DOHH2 (cell line): ENCODE measurements around the gene PSPH.

Source experiments
- H3F3A ChIP-seq: fragments of 200-600 bp; sonication (generic), shearing (Covaris generic); 2 replicates; pipeline ENCODE4 v1.6.0; 2016; ENCODE audit warnings: antibody characterized with exemption, mild to moderate bottlenecking; ENCODE audit not compliant: control insufficient read depth, insufficient read depth
- H3K27ac ChIP-seq: fragments of 200-600 bp; sonication (generic); 2 replicates; pipeline ENCODE4 v1.5.1; 2014; ENCODE audit warnings: low read depth, mild to moderate bottlenecking, low read length, moderate library complexity
- H3K27me3 ChIP-seq: fragments of 200-600 bp; sonication (generic); 2 replicates; pipeline ENCODE4 v1.6.1; 2014; ENCODE audit warnings: mild to moderate bottlenecking, low read length, mixed read lengths; ENCODE audit not compliant: control insufficient read depth
- H3K36me3 ChIP-seq: fragments of 200-600 bp; sonication (generic); 2 replicates; pipeline ENCODE4 v1.6.1; 2014; ENCODE audit warnings: mild to moderate bottlenecking, low read length, moderate library complexity, mixed read lengths; ENCODE audit not compliant: control insufficient read depth
- H3K4me1 ChIP-seq: fragments of 200-600 bp; sonication (generic); 2 replicates; pipeline ENCODE4 v1.6.1; 2014; ENCODE audit warnings: mild to moderate bottlenecking, low read length, mixed read lengths; ENCODE audit not compliant: control insufficient read depth
- H3K4me2 ChIP-seq: fragments of 200-600 bp; sonication (generic); 2 replicates; pipeline ENCODE4 v1.6.0; 2014; ENCODE audit warnings: mild to moderate bottlenecking, low read length, moderate library complexity
- H3K4me3 ChIP-seq: fragments of 200-600 bp; sonication (generic); 2 replicates; pipeline ENCODE4 v1.5.1; 2014; ENCODE audit warnings: mild to moderate bottlenecking, low read length, mixed read lengths
- H3K79me2 ChIP-seq: fragments of 200-600 bp; sonication (generic); 2 replicates; pipeline ENCODE4 v1.6.1; 2014; ENCODE audit warnings: mild to moderate bottlenecking, low read length, mixed read lengths; ENCODE audit not compliant: control insufficient read depth
- H3K9me2 ChIP-seq: fragments of 200-600 bp; sonication (generic); replicated peaks from 2 replicates; pipeline ENCODE4 v1.6.1; 2014; ENCODE audit warnings: mild to moderate bottlenecking, low read length, mixed read lengths; ENCODE audit not compliant: control insufficient read depth
- H3K9me3 ChIP-seq: fragments of 200-600 bp; sonication (generic); 2 replicates; pipeline ENCODE4 v1.6.1; 2014; ENCODE audit warnings: antibody characterized with exemption, low read length, mixed read lengths; ENCODE audit not compliant: control insufficient read depth, insufficient read depth
- H4K20me1 ChIP-seq: fragments of 200-600 bp; sonication (generic); 2 replicates; pipeline ENCODE4 v1.6.0; 2014; ENCODE audit warnings: low read depth, mild to moderate bottlenecking, antibody characterized with exemption, low read length, moderate library complexity; ENCODE audit not compliant: control insufficient read depth, insufficient read depth
- EZH2phosphoT487 ChIP-seq: fragments of 200-600 bp; sonication (generic); IDR thresholded peaks from 2 replicates; pipeline ENCODE4 v1.6.1; 2017; ENCODE audit warnings: borderline replicate concordance, mild to moderate bottlenecking, antibody characterized with exemption, low read length, moderate library complexity, mixed read lengths
- TF ChIP-seq, protein P1 (sequence below): fragments of 200-600 bp; sonication (generic); IDR thresholded peaks from one replicate; pipeline ENCODE4 v1.5.1; 2014; ENCODE audit warnings: antibody characterized with exemption, mild to moderate bottlenecking, low read depth, low read length; ENCODE audit not compliant: poor library complexity, severe bottlenecking

Gene PSPH

DNA sequence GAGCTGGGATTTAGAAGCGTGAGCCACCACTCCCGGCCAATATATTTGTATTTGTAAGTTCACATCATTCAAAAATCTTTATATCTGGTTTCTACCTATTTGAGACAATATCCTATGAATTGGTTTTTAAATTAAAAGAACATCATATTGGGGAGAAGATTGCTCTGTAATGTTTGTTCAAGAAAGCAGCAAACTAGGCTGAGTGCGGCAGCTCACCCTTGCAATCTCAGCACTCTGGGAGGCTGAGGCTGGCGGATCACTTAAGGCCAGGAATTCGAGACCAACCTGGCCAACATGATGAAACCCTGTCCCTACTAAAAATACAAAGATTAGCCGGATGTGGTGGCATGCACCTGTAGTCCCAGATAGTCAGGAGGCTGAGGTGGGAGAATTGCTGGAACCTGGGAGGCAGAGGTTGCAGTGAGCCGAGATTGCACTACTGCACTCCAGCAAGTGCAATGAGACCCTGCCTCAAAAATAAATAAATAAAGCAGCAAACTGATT, 77.4 kb downstream of the PSPH start:
- Histone ChIP-seq H3K36me3 (peaks cover 18% of the 10 kb centered on the region), H3K9me3 (no peaks in the 10 kb centered on the region), H4K20me1 (peaks cover 13% of the 10 kb centered on the region; the same call in 1 of the 2 replicates), H3K4me1 (no peaks in the 10 kb centered on the region), H3K27ac (no peak overlapping the region), H3K4me3 (no peak overlapping the region), H3K27me3 (no peaks in the 10 kb centered on the region), H3F3A (no peaks in the 10 kb centered on the region), H3K4me2 (no peak overlapping the region), H3K79me2 (peaks cover 61% of the 10 kb centered on the region), H3K9me2 (no peaks in the 10 kb centered on the region)
- TF ChIP-seq EZH2phosphoT487: no peak
- TF ChIP-seq, protein P1, sequence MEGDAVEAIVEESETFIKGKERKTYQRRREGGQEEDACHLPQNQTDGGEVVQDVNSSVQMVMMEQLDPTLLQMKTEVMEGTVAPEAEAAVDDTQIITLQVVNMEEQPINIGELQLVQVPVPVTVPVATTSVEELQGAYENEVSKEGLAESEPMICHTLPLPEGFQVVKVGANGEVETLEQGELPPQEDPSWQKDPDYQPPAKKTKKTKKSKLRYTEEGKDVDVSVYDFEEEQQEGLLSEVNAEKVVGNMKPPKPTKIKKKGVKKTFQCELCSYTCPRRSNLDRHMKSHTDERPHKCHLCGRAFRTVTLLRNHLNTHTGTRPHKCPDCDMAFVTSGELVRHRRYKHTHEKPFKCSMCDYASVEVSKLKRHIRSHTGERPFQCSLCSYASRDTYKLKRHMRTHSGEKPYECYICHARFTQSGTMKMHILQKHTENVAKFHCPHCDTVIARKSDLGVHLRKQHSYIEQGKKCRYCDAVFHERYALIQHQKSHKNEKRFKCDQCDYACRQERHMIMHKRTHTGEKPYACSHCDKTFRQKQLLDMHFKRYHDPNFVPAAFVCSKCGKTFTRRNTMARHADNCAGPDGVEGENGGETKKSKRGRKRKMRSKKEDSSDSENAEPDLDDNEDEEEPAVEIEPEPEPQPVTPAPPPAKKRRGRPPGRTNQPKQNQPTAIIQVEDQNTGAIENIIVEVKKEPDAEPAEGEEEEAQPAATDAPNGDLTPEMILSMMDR: no peak

DNA sequence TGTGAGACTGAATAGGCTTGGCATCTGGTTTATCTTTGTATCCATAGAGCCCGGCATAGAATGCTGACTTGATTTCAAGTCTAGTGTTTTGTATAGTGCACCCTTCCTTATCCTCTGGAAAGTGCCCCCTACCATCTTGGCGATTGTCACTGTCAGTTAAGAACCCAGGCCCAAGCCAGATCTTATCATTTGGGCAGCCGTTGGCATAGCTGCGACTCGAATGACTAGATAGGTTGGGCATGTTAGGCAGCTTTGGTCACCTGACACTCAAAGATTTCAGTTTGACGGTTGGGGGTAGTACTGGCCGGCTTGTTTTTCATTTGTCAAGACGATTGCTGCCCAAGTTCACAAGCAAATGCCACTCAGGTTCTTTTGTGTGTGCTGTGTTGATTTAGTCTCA, 80.3 kb downstream of the PSPH start:
- peaks cover 7% of the 10 kb centered on the region; the same call in 1 of the 2 replicates for H3K36me3 ChIP-seq
- H4K20me1 ChIP-seq: peaks cover 10% of the 10 kb centered on the region; the same call in 1 of the 2 replicates
- H3K4me2 ChIP-seq: no peak overlapping the region
- H3K4me3 ChIP-seq: no peak overlapping the region
- peaks cover 72% of the 10 kb centered on the region for H3K79me2 ChIP-seq
- peaks cover under 1% of the 10 kb centered on the region for H3K4me1 ChIP-seq
- H3F3A ChIP-seq: peaks cover 3% of the 10 kb centered on the region; the same call in 1 of the 2 replicates
- H3K27me3 ChIP-seq: no peaks in the 10 kb centered on the region
- no peaks in the 10 kb centered on the region for H3K9me3 ChIP-seq
- H3K27ac ChIP-seq: no peak overlapping the region
- TF ChIP-seq, protein P1: no peak
- TF ChIP-seq EZH2phosphoT487: no peak
- no peaks in the 10 kb centered on the region for H3K9me2 ChIP-seq

DNA sequence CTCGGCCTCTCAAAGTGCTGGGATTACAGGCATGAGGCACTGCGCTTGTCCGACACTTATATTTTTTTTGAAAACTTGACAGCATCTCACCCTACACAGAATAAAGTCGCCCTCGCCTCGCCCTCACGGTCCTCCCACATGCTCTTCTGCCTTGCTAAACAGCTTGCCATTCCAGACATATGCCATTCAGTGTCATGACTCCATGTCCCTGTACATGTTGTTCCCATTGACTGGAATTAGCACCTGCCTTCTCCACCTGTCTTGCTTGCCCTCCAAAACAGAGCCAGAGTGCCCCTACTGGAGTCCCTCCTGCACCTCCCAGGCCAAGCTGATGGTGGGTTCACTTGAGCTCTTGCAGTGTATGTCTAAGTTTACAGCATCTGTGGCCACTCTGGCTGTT, 80.7 kb downstream of the PSPH start:
- no peaks in the 10 kb centered on the region for H3K9me3 ChIP-seq
- peaks cover 5% of the 10 kb centered on the region for H3K4me1 ChIP-seq
- peaks cover 10% of the 10 kb centered on the region; the same call in 1 of the 2 replicates for H3K36me3 ChIP-seq
- no peak overlapping the region for H3K27ac ChIP-seq
- H3K4me3 ChIP-seq: no peak overlapping the region
- TF ChIP-seq, protein P1: no peak
- no peak for TF ChIP-seq EZH2phosphoT487
- no peaks in the 10 kb centered on the region for H3K9me2 ChIP-seq
- peaks cover 6% of the 10 kb centered on the region; the same call in 1 of the 2 replicates for H3F3A ChIP-seq
- no peaks in the 10 kb centered on the region for H3K27me3 ChIP-seq
- H3K4me2 ChIP-seq: no peak overlapping the region
- peaks cover 74% of the 10 kb centered on the region for H3K79me2 ChIP-seq
- H4K20me1 ChIP-seq: peaks cover 13% of the 10 kb centered on the region; the same call in 1 of the 2 replicates

DNA sequence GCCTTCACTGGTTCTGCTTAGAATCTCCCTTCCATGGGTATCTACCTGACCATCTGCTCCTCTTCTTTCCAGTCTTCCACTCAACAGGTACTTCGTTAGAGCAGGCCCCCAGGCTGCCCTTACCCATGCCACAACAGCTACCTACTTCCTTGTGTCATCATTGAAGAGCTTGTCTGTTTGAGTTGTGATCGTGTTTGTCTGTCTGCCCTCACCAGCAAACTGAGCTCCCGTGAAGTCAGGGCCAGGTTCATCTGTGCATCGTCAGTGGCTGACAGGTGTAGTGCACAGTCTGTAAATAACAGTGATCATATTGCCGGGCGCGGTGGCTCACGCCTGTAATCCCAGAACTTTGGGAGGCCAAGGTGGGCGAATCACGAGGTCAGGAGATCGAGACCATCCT, 81.9 kb downstream of the PSPH start:
- Histone ChIP-seq H3K27me3 (no peaks in the 10 kb centered on the region), H3K9me3 (no peaks in the 10 kb centered on the region), H3F3A (peaks cover 6% of the 10 kb centered on the region; the same call in 1 of the 2 replicates), H3K4me3 (no peak overlapping the region), H4K20me1 (peaks cover 13% of the 10 kb centered on the region; the same call in 1 of the 2 replicates), H3K4me2 (no peak overlapping the region), H3K4me1 (peaks cover 10% of the 10 kb centered on the region), H3K79me2 (peaks cover 75% of the 10 kb centered on the region), H3K9me2 (no peaks in the 10 kb centered on the region), H3K36me3 (peaks cover 12% of the 10 kb centered on the region; the same call in 1 of the 2 replicates), H3K27ac (no peak overlapping the region)
- no peak for TF ChIP-seq EZH2phosphoT487
- TF ChIP-seq, protein P1: no peak
